HuH-7 (cell line): ENCODE measurements around the gene PRAMEF25.
"Not testable (repeated sequence)": the region's sequence is repeated elsewhere in the genome, so short reads cannot be mapped to it uniquely, and the experiment has no call there.

ENCODE experiments used
- DNase-seq: peaks from one replicate; pipeline ENCODE4 v3.0.0; 2011; ENCODE audit warnings: low spot score

Gene PRAMEF25

GRCh38 chr1:13070474-13070873 is at the start of gene PRAMEF25:
TSS of gene PRAMEF25 (plus strand) at chr1:13070774. CDS start at chr1:13073694, 2,920 bp downstream.
- not testable (repeated sequence) for DNase-seq

DNA sequence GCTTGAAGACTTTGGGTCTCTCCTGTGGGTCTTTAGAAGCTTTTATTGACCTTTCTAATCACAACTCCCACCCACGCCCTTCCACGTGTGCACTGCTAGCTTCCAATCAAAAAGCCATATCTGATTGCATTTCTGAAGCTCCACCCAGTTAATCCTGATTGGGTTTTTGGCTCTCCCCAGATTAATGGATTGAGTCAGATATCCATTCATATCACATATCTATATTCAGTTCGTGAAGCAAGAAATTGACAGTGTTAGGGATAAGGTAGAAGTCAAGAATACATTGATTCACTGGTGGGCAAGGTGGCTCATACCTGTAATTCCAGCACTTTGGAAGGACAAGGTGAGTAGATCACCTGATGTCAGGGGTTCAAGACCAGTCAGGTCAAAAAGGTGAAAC is 14.1 kb upstream of the PRAMEF25 start, which contains the start of gene PRAMEF27:
Gene PRAMEF27 (minus strand): TSS at position 101 of the 400 bp plus-strand sequence. CDS start 2,916 bp downstream, outside the sequence.
- DNase-seq, result not testable (repeated sequence)

- DNase-seq, result not testable (repeated sequence)
Observed at GRCh38 chr1:13116754-13117153, 46.2 kb downstream of the PRAMEF25 start, which contains the start of gene HNRNPCL2. TSS of gene HNRNPCL2 (minus strand) at chr1:13116854. CDS start at chr1:13116400, 454 bp downstream.
